LNCAP (cell line): ENCODE results near the gene UBXN2A.

ENCODE experiments used
- CTCF ChIP-seq: fragments of 450-650 bp; IDR thresholded peaks from 2 replicates; pipeline ENCODE4 v1.5.1; 2017; ENCODE audit warnings: mild to moderate bottlenecking

The UBXN2A gene

GRCh38 chr2:23944976-23945375, 4.7 kb downstream of the UBXN2A start:
- no peak for TF ChIP-seq CTCF

GRCh38 chr2:23947350-23947749, 7.1 kb downstream of the UBXN2A start:
- no peak for TF ChIP-seq CTCF

GRCh38 chr2:23953625-23954024, 13.4 kb downstream of the UBXN2A start:
- TF ChIP-seq CTCF = no peak

- no peak for TF ChIP-seq CTCF
Measured at GRCh38 chr2:23954325-23955014, 14.2 kb downstream of the UBXN2A start.

- no peak for TF ChIP-seq CTCF
Measured at GRCh38 chr2:23967846-23968245, 27.6 kb downstream of the UBXN2A start.

GRCh38 chr2:23976883-23977282, 36.6 kb downstream of the UBXN2A start:
- TF ChIP-seq CTCF = no peak

- peak; percentile 64 for TF ChIP-seq CTCF
Measured at GRCh38 chr2:23988371-23988770, 48.1 kb downstream of the UBXN2A start.

GRCh38 chr2:23992931-23993330, 52.7 kb downstream of the UBXN2A start:
- no peak for TF ChIP-seq CTCF
